GM18519 (cell line): ENCODE measurements around the gene CHD9NB.

Experiments used
- ATAC-seq: cut with Tn5 transposase; IDR thresholded peaks from one replicate; pipeline ENCODE4 v1.9.1; 2021; ENCODE audit warnings: mild to moderate bottlenecking, moderate library complexity; ENCODE audit not compliant: unreplicated experiment, low FRiP score

Gene CHD9NB

GRCh38 chr16:53036066-53036465 lies 16.6 kb downstream of the CHD9NB start:
- no peak for ATAC-seq

DNA sequence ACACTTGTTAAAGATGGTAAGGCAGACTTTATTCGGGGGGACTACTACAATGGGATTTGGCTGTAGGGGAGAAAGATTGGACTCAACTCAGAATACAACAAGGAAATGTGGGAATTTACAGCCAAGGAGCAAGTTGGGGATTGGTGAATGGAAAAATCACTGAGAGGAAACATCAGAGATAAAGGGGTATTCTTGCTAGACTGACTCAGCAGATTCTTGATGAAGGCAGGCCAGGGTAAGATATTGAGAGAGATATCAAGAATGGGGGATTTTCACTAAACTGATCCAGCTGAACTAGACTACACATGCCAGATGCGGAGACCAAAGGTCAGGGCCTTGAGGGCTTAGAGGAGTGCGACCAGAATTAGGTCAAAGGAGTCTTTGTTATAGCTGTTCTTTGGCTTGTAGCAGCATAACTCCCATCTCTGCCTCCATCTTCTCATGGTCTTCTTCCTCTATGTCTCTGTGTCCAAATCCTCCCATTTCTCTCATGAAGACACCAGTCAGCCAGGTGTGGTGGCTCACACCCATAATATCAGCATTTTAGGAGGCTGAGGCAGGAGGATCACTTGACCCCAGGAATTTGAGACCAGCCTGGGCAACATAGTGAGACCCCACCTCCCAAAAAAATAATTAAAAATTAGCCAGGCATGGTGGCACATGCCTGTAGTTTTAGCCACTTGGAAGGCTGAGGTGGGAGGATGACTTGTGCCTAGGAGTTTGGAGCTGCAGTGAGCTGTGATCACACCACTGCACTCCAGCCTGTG lies 17.3 kb downstream of the CHD9NB start:
- no peak for ATAC-seq

DNA sequence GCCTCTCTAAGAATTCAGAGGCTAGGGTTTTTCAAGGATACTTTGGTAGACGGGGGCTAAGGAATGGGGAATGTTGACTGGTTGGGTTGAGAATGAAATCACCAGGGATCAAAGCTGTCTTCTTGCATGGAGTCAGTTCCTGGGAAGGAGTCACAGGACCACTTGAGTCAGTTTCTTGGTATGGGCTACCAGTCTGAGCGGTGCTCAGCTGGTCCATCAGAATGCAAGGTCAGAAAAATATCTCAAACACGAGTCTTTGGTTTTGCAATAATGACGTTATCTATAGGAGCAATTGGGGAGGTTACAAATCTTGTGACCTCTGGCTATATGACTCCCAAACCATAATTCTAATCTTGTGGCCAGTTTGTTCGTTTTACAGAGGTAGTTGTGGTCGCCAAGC lies 18.4 kb downstream of the CHD9NB start:
- no peak for ATAC-seq

GRCh38 chr16:53031323-53031942 lies 21.3 kb downstream of the CHD9NB start:
- no peak for ATAC-seq

GRCh38 chr16:53029971-53030370 lies 22.7 kb downstream of the CHD9NB start:
- no peak for ATAC-seq

DNA sequence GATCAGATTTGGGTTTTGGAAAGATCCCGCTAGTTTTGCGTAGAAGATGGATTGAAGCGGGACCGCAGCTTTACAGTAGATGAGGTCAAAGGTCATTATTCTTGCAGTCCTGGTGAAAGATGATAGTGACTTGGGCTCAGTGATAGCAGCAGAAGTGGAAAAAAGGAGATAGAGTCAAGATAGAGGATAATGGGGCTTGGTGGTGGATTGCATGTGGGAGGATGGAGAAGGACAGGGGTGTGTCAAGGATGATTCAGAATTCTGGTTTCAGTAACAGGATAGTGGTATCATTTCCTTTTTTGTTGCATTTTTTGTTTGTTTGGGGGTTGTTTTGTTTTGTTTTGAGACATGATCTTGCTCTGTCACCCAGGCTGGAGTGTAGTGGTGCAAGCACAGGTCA lies 28.7 kb downstream of the CHD9NB start:
- ATAC-seq = no peak

DNA sequence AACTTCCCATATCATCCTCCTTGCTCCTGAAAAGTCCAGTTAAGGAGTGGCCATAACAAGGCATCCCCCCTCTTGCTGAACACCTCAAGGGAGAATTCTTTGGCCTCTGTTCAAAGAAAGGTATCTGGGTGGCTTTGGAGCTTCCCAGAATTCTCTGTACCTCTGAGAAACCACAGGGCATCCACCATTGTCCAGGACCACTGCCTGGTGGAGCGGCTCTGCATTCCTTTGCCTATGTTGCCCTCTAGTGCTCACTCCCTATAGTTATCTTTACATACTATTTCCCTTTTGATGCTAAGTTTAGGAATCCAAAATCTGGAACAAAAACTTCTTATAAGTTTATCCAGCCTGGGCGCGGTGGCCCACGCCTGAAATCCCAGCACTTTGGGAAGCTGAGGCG lies 30.3 kb downstream of the CHD9NB start:
- no peak for ATAC-seq

DNA sequence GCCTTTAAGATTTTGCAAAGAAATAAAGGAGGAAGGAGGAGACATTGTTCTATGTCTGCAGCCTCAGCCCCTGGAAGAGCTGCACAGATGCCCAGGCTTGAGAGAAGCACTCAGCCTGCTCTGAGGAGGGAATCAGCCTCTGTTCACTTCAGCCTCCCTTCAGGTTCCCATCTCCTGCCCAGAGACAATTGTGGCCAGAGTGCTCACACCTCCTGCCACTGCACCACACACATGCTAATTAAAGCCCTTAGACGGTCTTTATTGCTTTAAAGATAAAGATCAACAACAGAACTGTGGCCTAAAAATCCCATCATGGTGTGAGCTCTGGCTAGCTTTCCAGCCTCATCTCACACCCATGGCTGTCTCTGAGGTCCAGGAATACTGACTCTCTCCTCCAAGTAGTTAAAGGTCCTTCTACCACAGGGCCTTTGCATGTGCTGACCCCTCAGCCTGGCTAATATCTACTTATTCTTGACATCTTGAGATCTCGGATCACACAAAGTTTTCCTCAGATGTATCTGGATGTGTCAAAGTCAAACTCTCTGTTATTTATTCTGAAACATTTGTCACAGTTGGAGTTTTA lies 33.8 kb downstream of the CHD9NB start:
- ATAC-seq = no peak

DNA sequence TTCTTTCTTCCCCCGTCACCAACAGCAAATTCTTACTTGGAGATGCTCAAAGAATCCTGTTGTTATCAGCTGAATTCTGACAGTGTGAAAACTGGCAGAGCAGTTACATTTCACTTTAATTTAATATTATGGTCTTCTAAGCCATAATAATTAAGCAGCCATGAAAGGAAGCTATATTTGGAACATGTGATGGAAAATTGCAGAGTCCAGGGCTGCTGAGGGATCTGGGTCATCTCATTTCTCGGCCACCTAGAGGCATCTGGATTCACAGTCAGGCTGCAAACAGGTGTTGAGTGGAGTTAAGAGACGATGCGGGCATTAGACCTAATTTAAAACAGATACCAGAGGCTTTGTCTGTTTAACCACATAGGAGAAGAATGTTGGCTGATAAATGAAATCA lies 38.4 kb downstream of the CHD9NB start:
- ATAC-seq = no peak

GRCh38 chr16:53007095-53007494 lies 45.6 kb downstream of the CHD9NB start:
- no peak for ATAC-seq

DNA sequence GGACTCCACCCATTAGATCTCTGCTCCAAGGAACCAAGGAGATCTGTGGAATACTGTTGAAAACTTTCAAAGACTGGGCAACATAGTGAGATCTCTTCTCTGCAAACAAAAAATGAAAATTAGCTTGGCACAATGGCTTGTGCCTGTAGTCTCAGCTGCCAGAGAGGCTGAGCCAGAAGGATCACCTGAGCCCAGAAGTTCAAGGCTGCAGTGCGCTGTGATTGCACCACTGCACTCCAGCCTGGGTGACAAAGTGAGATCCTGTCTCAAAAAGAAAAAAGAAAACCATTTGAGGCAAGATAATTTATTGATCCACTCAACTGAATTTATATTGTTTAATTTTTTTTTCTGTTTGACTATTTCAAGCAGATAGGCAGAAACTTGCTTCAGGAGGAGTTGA lies 54.8 kb downstream of the CHD9NB start:
- no peak for ATAC-seq

DNA sequence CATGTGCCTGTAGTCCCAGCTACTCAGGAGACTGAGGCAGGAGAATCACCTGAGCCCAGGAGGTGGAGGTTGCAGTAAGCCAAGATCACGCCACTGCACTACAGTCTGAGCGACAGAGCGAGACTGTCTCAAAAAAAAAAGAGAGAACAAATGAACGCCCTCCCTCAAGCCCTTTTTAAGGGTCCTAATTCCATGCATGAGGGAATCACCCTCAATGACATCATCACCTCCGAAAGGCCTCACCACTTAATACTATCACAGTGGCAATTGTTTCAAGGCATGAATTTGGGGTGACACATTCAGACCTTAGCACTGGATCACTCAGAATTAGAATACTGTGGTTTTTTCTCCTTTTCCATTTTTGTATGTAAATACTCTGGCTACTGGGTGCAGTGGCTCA lies 57.8 kb downstream of the CHD9NB start:
- no peak for ATAC-seq

DNA sequence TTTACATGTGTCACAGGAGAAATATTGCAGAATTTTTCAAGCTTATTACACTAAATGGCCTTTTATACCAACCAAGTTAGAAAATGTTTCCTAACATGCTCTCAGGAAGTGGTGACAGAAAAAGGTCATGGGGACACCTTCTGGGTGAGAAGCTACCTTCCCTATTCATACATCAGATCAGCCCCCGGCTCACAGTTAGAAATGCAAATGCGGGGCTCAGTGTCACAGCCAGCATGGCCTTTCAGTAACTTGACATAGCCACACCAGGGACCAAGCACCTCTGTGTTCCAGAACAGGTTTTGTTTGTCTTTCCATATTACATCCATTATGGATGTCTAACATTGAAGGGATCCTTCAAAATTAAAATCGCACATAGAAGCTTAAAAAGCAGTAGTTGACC lies 59.5 kb downstream of the CHD9NB start:
- no peak for ATAC-seq

- ATAC-seq = no peak
Observed at GRCh38 chr16:52991572-52991971, 61.1 kb downstream of the CHD9NB start.
